ENCODE measurements around the gene SP2. TPM values are rescaled to one million over a fixed set of nuclear protein-coding genes. Genes with fewer than 3 reads are reported as not detected.

The SP2 gene
- total and polyA plus RNA-seq, 2 of the 13 experiments (the other 11 are each of a cell fraction or from before 2014, with no cell fraction given), result 1.4 to 4.8 TPM

DNA sequence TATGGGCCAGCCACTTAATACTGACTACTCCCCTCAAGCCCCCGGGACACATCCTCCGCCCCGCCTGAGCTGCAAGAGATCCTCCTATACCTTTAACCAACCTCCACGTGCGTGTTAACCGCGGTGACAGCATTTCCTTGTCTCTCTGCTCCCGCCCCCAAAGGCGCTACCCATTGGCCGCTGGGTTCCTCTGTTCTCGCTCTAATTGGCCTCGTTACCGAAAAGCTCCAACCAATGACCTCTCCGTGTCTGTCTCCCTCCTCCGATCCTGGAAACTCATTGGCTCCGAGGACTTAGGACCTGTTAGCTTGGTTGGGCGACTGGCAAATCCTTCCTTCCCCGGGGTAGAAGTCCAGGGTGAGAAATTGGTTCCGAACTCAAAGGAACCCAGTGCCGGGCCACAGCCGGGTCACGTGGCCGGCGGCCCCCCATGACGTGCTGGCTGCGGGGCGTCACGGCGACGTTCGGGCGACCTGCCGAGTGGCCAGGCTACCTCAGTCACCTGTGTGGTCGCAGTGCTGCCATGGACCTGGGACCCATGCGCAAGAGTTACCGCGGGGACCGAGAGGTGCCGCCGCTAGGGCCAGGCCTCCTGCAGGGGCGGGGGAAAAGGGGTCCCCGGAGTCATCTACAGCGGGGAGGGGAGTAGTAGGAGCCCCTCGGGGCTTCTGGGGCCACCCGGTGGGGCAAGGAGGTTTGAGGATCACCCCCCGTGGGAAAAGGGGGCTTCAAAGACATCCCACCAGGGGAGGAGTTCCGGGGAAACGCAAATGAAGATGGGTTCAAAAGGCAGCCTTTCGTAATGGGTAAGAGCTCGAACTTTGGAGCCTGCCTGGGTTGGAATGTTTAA is 45.4 kb downstream of the SP2 start, which contains the start of gene PNPO (continued):
- TF ChIP-seq TCF7L2 (IDR thresholded peaks at IDR 0.05; ENCODE audit: low read depth, low read length) (no peak), RELA (CRISPR knock-in tag; IDR thresholded peaks at IDR 0.05) (no peak), KLF12 (CRISPR knock-in tag; IDR thresholded peaks at IDR 0.05; ENCODE audit: borderline replicate concordance) (peak; percentile 79), CCAR2 (optimal IDR thresholded peaks at IDR 0.05; ENCODE audit: low read depth, low read length) (no peak), SMARCE1 (IDR thresholded peaks at IDR 0.05; ENCODE audit: borderline replicate concordance) (no peak), ZNF256 (CRISPR knock-in tag; conservative IDR thresholded peaks at IDR 0.05) (peak; percentile 96), NCOA5 (CRISPR knock-in tag; IDR thresholded peaks at IDR 0.05) (no peak), ZFP1 (CRISPR knock-in tag; IDR thresholded peaks at IDR 0.05) (peak; percentile 80; the same call in 1 of the 2 replicates), TEAD3 (CRISPR knock-in tag; optimal IDR thresholded peaks at IDR 0.05; ENCODE audit: borderline replicate concordance) (peak; percentile 73), MYC (CRISPR knock-in tag; IDR thresholded peaks at IDR 0.05; ENCODE audit: borderline replicate concordance) (peak; percentile 96), MTF1 (CRISPR knock-in tag; IDR thresholded peaks at IDR 0.05) (no peak), ZNF572 (CRISPR knock-in tag; IDR thresholded peaks at IDR 0.05) (peak; percentile 91), NR1H2 (CRISPR knock-in tag; IDR thresholded peaks at IDR 0.05; ENCODE audit: borderline replicate concordance, low read depth) (0 out of 2 replicates have a peak, but pooled peaks have one; percentile 64), ZNF782 (CRISPR knock-in tag; IDR thresholded peaks at IDR 0.05; ENCODE audit: borderline replicate concordance) (peak; percentile 15; the same call in 1 of the 2 replicates), ZNF569 (CRISPR knock-in tag; IDR thresholded peaks at IDR 0.05; ENCODE audit: borderline replicate concordance) (peak; percentile 98; the same call in 1 of the 2 replicates), ZNF337 (CRISPR knock-in tag; IDR thresholded peaks at IDR 0.05; ENCODE audit: borderline replicate concordance, low read depth) (peak; percentile 97; the same call in 1 of the 2 replicates), ZFP41 (CRISPR knock-in tag; IDR thresholded peaks at IDR 0.05; ENCODE audit: borderline replicate concordance) (peak; percentile 95), ZFP37 (CRISPR knock-in tag; IDR thresholded peaks at IDR 0.05; ENCODE audit: borderline replicate concordance) (peak; percentile 53; the same call in 1 of the 2 replicates)
- TF ChIP-seq, protein P1, sequence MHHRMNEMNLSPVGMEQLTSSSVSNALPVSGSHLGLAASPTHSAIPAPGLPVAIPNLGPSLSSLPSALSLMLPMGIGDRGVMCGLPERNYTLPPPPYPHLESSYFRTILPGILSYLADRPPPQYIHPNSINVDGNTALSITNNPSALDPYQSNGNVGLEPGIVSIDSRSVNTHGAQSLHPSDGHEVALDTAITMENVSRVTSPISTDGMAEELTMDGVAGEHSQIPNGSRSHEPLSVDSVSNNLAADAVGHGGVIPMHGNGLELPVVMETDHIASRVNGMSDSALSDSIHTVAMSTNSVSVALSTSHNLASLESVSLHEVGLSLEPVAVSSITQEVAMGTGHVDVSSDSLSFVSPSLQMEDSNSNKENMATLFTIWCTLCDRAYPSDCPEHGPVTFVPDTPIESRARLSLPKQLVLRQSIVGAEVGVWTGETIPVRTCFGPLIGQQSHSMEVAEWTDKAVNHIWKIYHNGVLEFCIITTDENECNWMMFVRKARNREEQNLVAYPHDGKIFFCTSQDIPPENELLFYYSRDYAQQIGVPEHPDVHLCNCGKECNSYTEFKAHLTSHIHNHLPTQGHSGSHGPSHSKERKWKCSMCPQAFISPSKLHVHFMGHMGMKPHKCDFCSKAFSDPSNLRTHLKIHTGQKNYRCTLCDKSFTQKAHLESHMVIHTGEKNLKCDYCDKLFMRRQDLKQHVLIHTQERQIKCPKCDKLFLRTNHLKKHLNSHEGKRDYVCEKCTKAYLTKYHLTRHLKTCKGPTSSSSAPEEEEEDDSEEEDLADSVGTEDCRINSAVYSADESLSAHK (CRISPR knock-in tag; IDR thresholded peaks at IDR 0.05; ENCODE audit: borderline replicate concordance), result no peak; the same call in 1 of the 2 replicates
- TF ChIP-seq, protein P2, sequence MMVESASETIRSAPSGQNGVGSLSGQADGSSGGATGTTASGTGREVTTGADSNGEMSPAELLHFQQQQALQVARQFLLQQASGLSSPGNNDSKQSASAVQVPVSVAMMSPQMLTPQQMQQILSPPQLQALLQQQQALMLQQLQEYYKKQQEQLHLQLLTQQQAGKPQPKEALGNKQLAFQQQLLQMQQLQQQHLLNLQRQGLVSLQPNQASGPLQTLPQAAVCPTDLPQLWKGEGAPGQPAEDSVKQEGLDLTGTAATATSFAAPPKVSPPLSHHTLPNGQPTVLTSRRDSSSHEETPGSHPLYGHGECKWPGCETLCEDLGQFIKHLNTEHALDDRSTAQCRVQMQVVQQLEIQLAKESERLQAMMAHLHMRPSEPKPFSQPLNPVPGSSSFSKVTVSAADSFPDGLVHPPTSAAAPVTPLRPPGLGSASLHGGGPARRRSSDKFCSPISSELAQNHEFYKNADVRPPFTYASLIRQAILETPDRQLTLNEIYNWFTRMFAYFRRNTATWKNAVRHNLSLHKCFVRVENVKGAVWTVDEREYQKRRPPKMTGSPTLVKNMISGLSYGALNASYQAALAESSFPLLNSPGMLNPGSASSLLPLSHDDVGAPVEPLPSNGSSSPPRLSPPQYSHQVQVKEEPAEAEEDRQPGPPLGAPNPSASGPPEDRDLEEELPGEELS (CRISPR knock-in tag; IDR thresholded peaks at IDR 0.05), result peak; percentile 70
- TF ChIP-seq, protein P3, sequence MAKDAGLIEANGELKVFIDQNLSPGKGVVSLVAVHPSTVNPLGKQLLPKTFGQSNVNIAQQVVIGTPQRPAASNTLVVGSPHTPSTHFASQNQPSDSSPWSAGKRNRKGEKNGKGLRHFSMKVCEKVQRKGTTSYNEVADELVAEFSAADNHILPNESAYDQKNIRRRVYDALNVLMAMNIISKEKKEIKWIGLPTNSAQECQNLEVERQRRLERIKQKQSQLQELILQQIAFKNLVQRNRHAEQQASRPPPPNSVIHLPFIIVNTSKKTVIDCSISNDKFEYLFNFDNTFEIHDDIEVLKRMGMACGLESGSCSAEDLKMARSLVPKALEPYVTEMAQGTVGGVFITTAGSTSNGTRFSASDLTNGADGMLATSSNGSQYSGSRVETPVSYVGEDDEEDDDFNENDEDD (CRISPR knock-in tag; IDR thresholded peaks at IDR 0.05; ENCODE audit: borderline replicate concordance), result peak; percentile 98
- TF ChIP-seq, protein P4, sequence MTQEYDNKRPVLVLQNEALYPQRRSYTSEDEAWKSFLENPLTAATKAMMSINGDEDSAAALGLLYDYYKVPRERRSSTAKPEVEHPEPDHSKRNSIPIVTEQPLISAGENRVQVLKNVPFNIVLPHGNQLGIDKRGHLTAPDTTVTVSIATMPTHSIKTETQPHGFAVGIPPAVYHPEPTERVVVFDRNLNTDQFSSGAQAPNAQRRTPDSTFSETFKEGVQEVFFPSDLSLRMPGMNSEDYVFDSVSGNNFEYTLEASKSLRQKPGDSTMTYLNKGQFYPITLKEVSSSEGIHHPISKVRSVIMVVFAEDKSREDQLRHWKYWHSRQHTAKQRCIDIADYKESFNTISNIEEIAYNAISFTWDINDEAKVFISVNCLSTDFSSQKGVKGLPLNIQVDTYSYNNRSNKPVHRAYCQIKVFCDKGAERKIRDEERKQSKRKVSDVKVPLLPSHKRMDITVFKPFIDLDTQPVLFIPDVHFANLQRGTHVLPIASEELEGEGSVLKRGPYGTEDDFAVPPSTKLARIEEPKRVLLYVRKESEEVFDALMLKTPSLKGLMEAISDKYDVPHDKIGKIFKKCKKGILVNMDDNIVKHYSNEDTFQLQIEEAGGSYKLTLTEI (CRISPR knock-in tag; conservative IDR thresholded peaks at IDR 0.05), result no peak

All from HepG2 (cell line).